Ovary (tissue), 9 donors: ENCODE results near the gene DCTPP1. TPM values are rescaled to one million over a fixed set of nuclear protein-coding genes. Genes with fewer than 3 reads are reported as not detected.

Experiments used
- DNase-seq, 5 donors: peaks; one replicate each; pipeline ENCODE4 v3.0.0-alpha.2; 2019 to 2020
- H3K27ac ChIP-seq, 2 donors: fragments of 200-600 bp; one replicate each; pipeline versions ENCODE4 v1.5.1 to v1.8.0; 2019 to 2022
- H3K27me3 ChIP-seq: fragments of 200-600 bp; one replicate; pipeline ENCODE4 v1.8.0; 2022
- H3K36me3 ChIP-seq: fragments of 200-600 bp; sonication (generic); one replicate; pipeline ENCODE4 v1.5.1; 2019
- H3K4me1 ChIP-seq: one replicate; pipeline ENCODE4 v1.8.1; 2013; ENCODE audit warnings: mild to moderate bottlenecking, moderate library complexity; ENCODE audit not compliant: insufficient read depth
- H3K4me3 ChIP-seq: fragments of 200-600 bp; sonication (generic); one replicate; pipeline ENCODE4 v1.5.1; 2017
- H3K9me3 ChIP-seq, 2 donors: fragments of 200-600 bp in 1 of 2; sonication (generic) in 1 of 2; one replicate each; pipeline versions ENCODE4 v1.5.1 to v1.8.1; 2013 to 2019; ENCODE audit warnings: mild to moderate bottlenecking in 1 of 2, moderate library complexity in 1 of 2
- CTCF ChIP-seq, 3 donors: fragments of 450-650 bp in 2 of 3; fragments of 200-600 bp in 1 of 3; IDR thresholded peaks; one replicate each; pipeline versions ENCODE4 v1.5.1 to v1.8.0; 2016 to 2022; ENCODE audit warnings: antibody characterized with exemption in 3 of 3, mild to moderate bottlenecking in 1 of 3
- EP300 ChIP-seq: sonication (generic); formaldehyde crosslinking; IDR thresholded peaks from one replicate; pipeline ENCODE4 v1.6.1; 2017; ENCODE audit warnings: antibody characterized with exemption
- POLR2A ChIP-seq: fragments of 450-650 bp; IDR thresholded peaks from one replicate; pipeline ENCODE4 v1.6.1; 2017; ENCODE audit warnings: antibody characterized with exemption, mild to moderate bottlenecking, moderate library complexity
- WGBS, 3 donors: extraction: QIAGEN DNeasy Blood & Tissue Kit in 1 of 3; methylation state at CpG; one replicate each; pipeline versions ENCODE4 v1.1.5 to v1.1.7; 2013 to 2017; 5-methylcytosine and 5-hydroxymethylcytosine counted together
- intact Hi-C, 4 donors: fragments of 100-400 bp; cut with DNase I; formaldehyde crosslinking; loops; one replicate each; pipeline versions ENCODE4 v1.11.0 to v1.15.1; 2022 to 2023
- polyA plus RNA-seq, 2 donors: library from polyadenylated mRNA; stranded (reverse); fragments of 200-250 nt in 1 of 2; fragments of 350-450 nt in 1 of 2; fragmentation: Illumina TruSeq in 1 of 2; extraction: RNeasy Lipid Tissue Mini Kit (QIAGEN cat#74804) in 1 of 2; gene quantifications; one replicate each; pipeline ENCODE4 v1.2.3, GENCODE V29; 2013 to 2014
- total RNA-seq, 7 donors: library from RNA; depleted of rRNA in 2 of 7; stranded (reverse); fragments of >200 nt in 2 of 7; fragmentation: NEBNext Ultra II Directional in 3 of 7; extraction: Animal tissue kit (Norgen Biotek cat#: 25700) in 3 of 7; gene quantifications; one replicate each; pipeline versions ENCODE4 v1.1.0 to v1.2.4, GENCODE V29; 2016 to 2023
- donor health status: DM: no; HTN: no; CAD: no; lungs with moderate emphysema.
- donor health status: DM: no; HTN: no; CAD: no.
- donor health status: Bipolar disorder and iron deficiency.
- donor health status: DM: yes; HTN: yes; CAD: no.
- donor health status: DM: no; HTN: no; CAD: no.
- donor health status: DM: yes; HTN: yes; CAD: no.

Gene DCTPP1
- total and polyA plus RNA-seq, 9 donors: 13.2 to 34.4 (median 22.6) TPM

- H3K36me3 ChIP-seq: no peaks in the 10 kb centered on the region
- H3K27me3 ChIP-seq: no peaks in the 10 kb centered on the region
- no peak for DNase-seq
- peak overlapping the region; percentile 84 for H3K4me3 ChIP-seq
- no peak for TF ChIP-seq CTCF (IDR thresholded peaks at IDR 0.05)
- no peak for TF ChIP-seq EP300
- no peak for TF ChIP-seq POLR2A
- intact Hi-C loops: no loop called here
- peak overlapping the region; percentile 35 to 83 for H3K27ac ChIP-seq
- peaks cover 5% of the 10 kb centered on the region for H3K4me1 ChIP-seq
- H3K9me3 ChIP-seq: no peaks in the 10 kb centered on the region
- 28 to 35% (median 34%) methylated on average over 11 of the region's 11 CpGs for WGBS, 3 donors
Measured at GRCh38 chr16:30445149-30445407, 15.2 kb upstream of the DCTPP1 start.

- H3K27me3 ChIP-seq: no peaks in the 10 kb centered on the region
- intact Hi-C loops: no loop called here
- H3K9me3 ChIP-seq: no peaks in the 10 kb centered on the region
- no peak for DNase-seq
- H3K4me1 ChIP-seq: peaks cover 5% of the 10 kb centered on the region
- no peaks in the 10 kb centered on the region for H3K36me3 ChIP-seq
- peak overlapping the region; percentile 84 for H3K4me3 ChIP-seq
- 92 to 94% (median 93%) methylated on average over 29 of the region's 29 CpGs for WGBS, 3 donors
- no peak overlapping the region for H3K27ac ChIP-seq
- TF ChIP-seq CTCF (IDR thresholded peaks at IDR 0.05) (no peak), POLR2A (no peak), EP300 (no peak)
Measured at GRCh38 chr16:30444231-30445148, 14.7 kb upstream of the DCTPP1 start.

GRCh38 chr16:30443631-30444030, 13.8 kb upstream of the DCTPP1 start:
- no peaks in the 10 kb centered on the region for H3K9me3 ChIP-seq
- 89 to 99% (median 95%) methylated on average over 2 of the region's 2 CpGs for WGBS, 3 donors
- no peaks in the 10 kb centered on the region for H3K27me3 ChIP-seq
- no peak overlapping the region for H3K4me3 ChIP-seq
- TF ChIP-seq CTCF (IDR thresholded peaks at IDR 0.05) (no peak), EP300 (no peak), POLR2A (no peak)
- intact Hi-C loops: no loop called here
- peaks cover 5% of the 10 kb centered on the region for H3K4me1 ChIP-seq
- H3K36me3 ChIP-seq: no peaks in the 10 kb centered on the region
- DNase-seq: no peak
- no peak overlapping the region for H3K27ac ChIP-seq

GRCh38 chr16:30439720-30440348, 10.0 kb upstream of the DCTPP1 start:
- Histone ChIP-seq H3K4me1 (peaks cover 3% of the 10 kb centered on the region), H3K9me3 (no peaks in the 10 kb centered on the region), H3K27me3 (no peaks in the 10 kb centered on the region), H3K27ac (no peak overlapping the region), H3K4me3 (no peak overlapping the region), H3K36me3 (no peaks in the 10 kb centered on the region)
- TF ChIP-seq CTCF (IDR thresholded peaks at IDR 0.05) (no peak), POLR2A (no peak)
- no peak for DNase-seq
- WGBS, 3 donors: 79 to 86% (median 83%) methylated on average over 6 of the region's 6 CpGs
- intact Hi-C loops: loop anchor here in 2 of 4 donors (5.0 to 10.0 kb wide), 2 partner anchors 82 to 85 kb away; partner anchors contain the start of gene ZNF768 (in 1 of the 2)
